Smooth muscle cell (in vitro differentiated cells): ENCODE measurements around the gene PLCB4. TPM values are rescaled to one million over a fixed set of nuclear protein-coding genes. Genes with fewer than 3 reads are reported as not detected.
A peak's percentile ranks its signal among the peaks of the same experiment; 100 is the strongest.

Experiments used
- DNase-seq: peaks from one replicate; lab custom pipeline; 2025; ENCODE audit not compliant: unreplicated experiment; lab: John Stamatoyannopoulos, UW
- H2AFZ ChIP-seq: fragments of 200-600 bp; sonication (generic); 2 replicates; pipeline ENCODE4 v1.6.0; 2016; ENCODE audit warnings: antibody characterized with exemption, low read depth, mild to moderate bottlenecking
- H3F3A ChIP-seq: fragments of 200-600 bp; sonication (generic); 2 replicates; pipeline ENCODE4 v1.6.0; 2017; ENCODE audit warnings: antibody characterized with exemption, low read depth
- H3K27ac ChIP-seq: fragments of 200-600 bp; sonication (generic); 2 replicates; pipeline ENCODE4 v1.5.1; 2016; ENCODE audit warnings: low read depth, mild to moderate bottlenecking
- H3K27me3 ChIP-seq: fragments of 200-600 bp; sonication (generic); 2 replicates; pipeline ENCODE4 v1.6.1; 2016; ENCODE audit warnings: low read depth, mild to moderate bottlenecking
- H3K36me3 ChIP-seq: fragments of 200-600 bp; sonication (generic); 2 replicates; pipeline ENCODE4 v1.5.1; 2016; ENCODE audit warnings: low read depth
- H3K4me1 ChIP-seq: fragments of 200-600 bp; sonication (generic); 2 replicates; pipeline ENCODE4 v1.5.1; 2016; ENCODE audit warnings: low read depth
- H3K4me2 ChIP-seq: fragments of 200-600 bp; sonication (generic); 2 replicates; pipeline ENCODE4 v1.6.0; 2016; ENCODE audit warnings: mild to moderate bottlenecking
- H3K4me3 ChIP-seq: fragments of 200-600 bp; sonication (generic); 2 replicates; pipeline ENCODE4 v1.5.1; 2016; ENCODE audit warnings: mild to moderate bottlenecking
- H3K79me2 ChIP-seq: fragments of 200-600 bp; sonication (generic); 2 replicates; pipeline ENCODE4 v1.6.0; 2016; ENCODE audit warnings: low read depth, mild to moderate bottlenecking
- H3K9ac ChIP-seq: fragments of 200-600 bp; sonication (generic); 2 replicates; pipeline ENCODE4 v1.6.0; 2016; ENCODE audit warnings: low read depth
- H3K9me3 ChIP-seq: fragments of 200-600 bp; sonication (generic); replicated peaks from 2 replicates; pipeline ENCODE4 v1.5.1; 2016; ENCODE audit warnings: low read depth
- H4K20me1 ChIP-seq: fragments of 200-600 bp; sonication (generic); 2 replicates; pipeline ENCODE4 v1.6.0; 2016; ENCODE audit warnings: low read depth
- WGBS: methylation state at CpG from one replicate; pipeline ENCODE4 v1.1.7; 2016; ENCODE audit warnings: low lambda C conversion rate; 5-methylcytosine and 5-hydroxymethylcytosine counted together
- polyA plus RNA-seq: library from polyadenylated mRNA; unstranded; fragments of >200 nt; fragmentation: Nextera tagmentation; extraction: Ambion mirVana; gene quantifications from 2 replicates; pipeline ENCODE4 v1.2.1, GENCODE V29; 2016
- total RNA-seq: library from RNA; depleted of rRNA; stranded (reverse); fragments of >200 nt; gene quantifications from 2 replicates; pipeline ENCODE4 v1.2.3, GENCODE V29; 2014
- TF ChIP-seq, protein P1 (sequence below): fragments of 200-600 bp; sonication (generic); IDR thresholded peaks from 2 replicates; pipeline ENCODE4 v1.5.1; 2017; ENCODE audit warnings: borderline replicate concordance, mild to moderate bottlenecking, antibody characterized with exemption; ENCODE audit not compliant: insufficient read depth, poor library complexity, severe bottlenecking

The PLCB4 gene
- total and polyA plus RNA-seq, 2 experiments from 2014 or later: 3.0 to 5.3 TPM

DNA sequence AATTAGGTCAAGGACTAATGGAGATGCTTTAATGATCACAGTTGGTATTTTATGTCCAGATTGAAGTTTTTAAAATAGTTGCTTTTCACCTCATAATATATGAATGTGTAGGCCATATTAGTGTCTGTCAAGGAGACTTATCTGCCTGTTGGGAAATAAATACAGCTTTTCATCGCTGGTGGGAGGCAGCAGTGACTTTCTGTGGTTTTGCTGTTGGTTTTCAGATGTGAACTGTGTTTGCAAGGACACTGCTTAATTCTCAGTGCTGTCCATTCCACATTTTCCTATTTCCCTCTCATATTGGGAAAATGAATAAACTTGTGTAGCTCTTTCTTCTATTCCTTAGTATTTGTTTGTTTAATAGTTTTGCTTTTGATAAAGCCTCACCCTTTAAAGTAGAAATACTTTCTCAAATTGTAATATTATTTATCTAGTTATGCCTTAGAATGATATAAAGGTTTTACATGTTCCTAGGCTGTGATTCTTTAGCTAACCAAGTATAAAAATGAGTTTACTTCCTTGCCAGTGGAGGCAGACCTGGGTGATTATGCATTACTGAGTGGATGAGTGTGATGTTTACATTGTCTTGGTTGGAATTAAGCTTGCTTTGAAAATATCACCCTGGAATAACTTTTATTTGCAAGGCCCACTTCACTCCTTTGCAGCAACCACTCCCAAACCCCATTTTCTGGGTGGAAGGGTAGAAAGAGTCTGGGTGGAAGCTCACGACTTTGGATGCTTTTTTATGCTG is 3.3 kb downstream of the PLCB4 start:
- H3K27me3 ChIP-seq: no peaks in the 10 kb centered on the region
- no peak for DNase-seq
- TF ChIP-seq, protein P1, sequence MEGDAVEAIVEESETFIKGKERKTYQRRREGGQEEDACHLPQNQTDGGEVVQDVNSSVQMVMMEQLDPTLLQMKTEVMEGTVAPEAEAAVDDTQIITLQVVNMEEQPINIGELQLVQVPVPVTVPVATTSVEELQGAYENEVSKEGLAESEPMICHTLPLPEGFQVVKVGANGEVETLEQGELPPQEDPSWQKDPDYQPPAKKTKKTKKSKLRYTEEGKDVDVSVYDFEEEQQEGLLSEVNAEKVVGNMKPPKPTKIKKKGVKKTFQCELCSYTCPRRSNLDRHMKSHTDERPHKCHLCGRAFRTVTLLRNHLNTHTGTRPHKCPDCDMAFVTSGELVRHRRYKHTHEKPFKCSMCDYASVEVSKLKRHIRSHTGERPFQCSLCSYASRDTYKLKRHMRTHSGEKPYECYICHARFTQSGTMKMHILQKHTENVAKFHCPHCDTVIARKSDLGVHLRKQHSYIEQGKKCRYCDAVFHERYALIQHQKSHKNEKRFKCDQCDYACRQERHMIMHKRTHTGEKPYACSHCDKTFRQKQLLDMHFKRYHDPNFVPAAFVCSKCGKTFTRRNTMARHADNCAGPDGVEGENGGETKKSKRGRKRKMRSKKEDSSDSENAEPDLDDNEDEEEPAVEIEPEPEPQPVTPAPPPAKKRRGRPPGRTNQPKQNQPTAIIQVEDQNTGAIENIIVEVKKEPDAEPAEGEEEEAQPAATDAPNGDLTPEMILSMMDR: no peak
- no peak overlapping the region for H3K9ac ChIP-seq
- no peaks in the 10 kb centered on the region for H3K9me3 ChIP-seq
- no peak overlapping the region for H3K4me3 ChIP-seq
- H3K79me2 ChIP-seq: no peaks in the 10 kb centered on the region
- H4K20me1 ChIP-seq: no peaks in the 10 kb centered on the region
- H3K4me2 ChIP-seq: peak overlapping the region; percentile 5
- no peaks in the 10 kb centered on the region for H3F3A ChIP-seq
- no peak overlapping the region for H2AFZ ChIP-seq
- no peaks in the 10 kb centered on the region for H3K36me3 ChIP-seq
- peaks cover 34% of the 10 kb centered on the region for H3K4me1 ChIP-seq
- 26% methylated on average over 2 of the region's 2 CpGs for WGBS
- H3K27ac ChIP-seq: no peak overlapping the region

DNA sequence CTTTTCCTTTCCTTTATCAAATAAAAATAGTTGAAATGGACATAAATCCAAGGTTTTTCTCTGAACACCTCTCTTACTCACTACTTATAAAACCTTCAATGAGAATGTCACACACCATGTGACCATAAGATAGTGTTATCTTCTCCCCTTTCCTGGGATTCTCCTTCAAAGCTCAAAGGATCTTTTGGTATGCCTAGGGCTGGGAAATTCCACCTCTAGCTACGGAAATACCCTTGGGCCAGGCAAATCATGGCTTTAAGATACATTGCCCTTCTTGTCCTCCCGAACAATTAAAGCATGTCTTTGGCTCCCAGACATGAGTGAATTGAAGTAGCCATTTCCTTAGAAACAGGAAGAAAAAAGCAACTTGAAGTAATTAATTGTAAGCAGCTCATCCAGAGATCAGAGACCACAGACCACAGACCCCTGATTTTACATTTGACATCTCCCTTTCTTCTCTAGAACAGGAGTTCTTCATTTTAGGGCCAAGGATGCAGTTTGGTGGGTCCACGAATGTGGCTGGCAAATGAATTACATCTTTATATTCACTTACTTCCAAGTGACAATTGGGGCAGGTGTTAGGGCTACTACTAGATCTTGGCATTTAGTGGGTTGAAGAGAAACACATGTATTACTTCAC is 4.1 kb downstream of the PLCB4 start:
- TF ChIP-seq, protein P1: no peak
- no peaks in the 10 kb centered on the region for H3F3A ChIP-seq
- H3K9me3 ChIP-seq: no peaks in the 10 kb centered on the region
- H3K27ac ChIP-seq: no peak overlapping the region
- H3K4me1 ChIP-seq: peaks cover 34% of the 10 kb centered on the region
- no peaks in the 10 kb centered on the region for H3K27me3 ChIP-seq
- WGBS: 36% methylated on average over 3 of the region's 3 CpGs
- no peak overlapping the region for H3K9ac ChIP-seq
- H2AFZ ChIP-seq: no peak overlapping the region
- peak overlapping the region; percentile 5 for H3K4me2 ChIP-seq
- DNase-seq: no peak
- H3K79me2 ChIP-seq: no peaks in the 10 kb centered on the region
- no peaks in the 10 kb centered on the region for H4K20me1 ChIP-seq
- no peaks in the 10 kb centered on the region for H3K36me3 ChIP-seq
- H3K4me3 ChIP-seq: no peak overlapping the region

DNA sequence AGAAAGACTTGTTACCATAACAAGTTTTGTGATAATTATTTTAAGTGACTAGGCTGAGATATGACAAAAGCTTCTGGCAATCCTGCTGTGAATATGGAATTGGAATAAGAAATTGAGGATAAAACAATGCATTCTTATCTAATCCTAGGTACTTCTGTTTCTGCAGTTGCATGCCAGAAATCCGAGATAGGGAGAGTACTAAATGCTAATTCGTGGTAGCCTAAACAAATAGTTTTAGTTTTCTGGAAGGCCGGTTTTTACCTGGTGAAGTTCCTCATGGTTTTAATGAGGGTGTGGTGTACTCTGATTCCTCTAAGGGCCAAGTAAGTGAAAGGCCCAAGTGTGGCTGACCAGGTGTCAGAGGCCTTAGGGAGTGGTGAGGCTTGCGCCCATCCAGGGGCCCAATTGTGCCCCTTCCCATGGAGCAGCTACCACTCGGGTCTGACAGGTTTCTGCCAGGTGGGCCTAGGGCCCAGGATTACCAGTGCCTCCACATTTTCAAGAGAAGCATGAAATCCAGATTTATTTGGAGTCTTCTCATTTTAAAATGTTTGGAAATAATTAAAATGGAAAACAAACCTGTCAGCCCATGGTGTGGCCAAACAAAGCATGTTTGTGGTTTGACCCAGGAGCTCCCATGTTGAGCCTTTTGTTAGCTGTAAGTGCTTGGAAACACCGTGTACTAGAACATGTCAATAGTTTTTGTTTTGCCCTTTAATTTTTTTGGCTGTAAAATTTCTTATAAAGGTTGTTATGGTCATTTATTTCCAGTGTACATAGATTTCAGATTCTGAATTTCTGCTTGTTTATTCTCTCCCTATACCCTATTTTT is 6.6 kb downstream of the PLCB4 start:
- H3K4me2 ChIP-seq: no peak overlapping the region
- peaks cover 21% of the 10 kb centered on the region for H3K4me1 ChIP-seq
- no peaks in the 10 kb centered on the region for H3F3A ChIP-seq
- no peak overlapping the region for H3K27ac ChIP-seq
- no peaks in the 10 kb centered on the region for H3K79me2 ChIP-seq
- no peaks in the 10 kb centered on the region for H4K20me1 ChIP-seq
- H3K9ac ChIP-seq: no peak overlapping the region
- TF ChIP-seq, protein P1: no peak
- no peak overlapping the region for H2AFZ ChIP-seq
- 69% methylated on average over 6 of the region's 6 CpGs for WGBS
- no peaks in the 10 kb centered on the region for H3K9me3 ChIP-seq
- no peaks in the 10 kb centered on the region for H3K36me3 ChIP-seq
- no peak overlapping the region for H3K4me3 ChIP-seq
- no peak for DNase-seq
- H3K27me3 ChIP-seq: no peaks in the 10 kb centered on the region
